Measurements from ENCODE around the gene POLR3H. TPM values are rescaled to one million over a fixed set of nuclear protein-coding genes. Genes with fewer than 3 reads are reported as not detected.
"Not testable (repeated sequence)": the region's sequence is repeated elsewhere in the genome, so short reads cannot be mapped to it uniquely, and the experiment has no call there.

POLR3H gene, protein sequence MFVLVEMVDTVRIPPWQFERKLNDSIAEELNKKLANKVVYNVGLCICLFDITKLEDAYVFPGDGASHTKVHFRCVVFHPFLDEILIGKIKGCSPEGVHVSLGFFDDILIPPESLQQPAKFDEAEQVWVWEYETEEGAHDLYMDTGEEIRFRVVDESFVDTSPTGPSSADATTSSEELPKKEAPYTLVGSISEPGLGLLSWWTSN
- 10 to 100 TPM; 13.1 to 23.2 (median 18.5) TPM for total RNA-seq
- polyA plus RNA-seq, result 10 to 100 TPM; 17.1 to 28.6 (median 17.2) TPM
- long read RNA-seq, donor 1, full-length matches to known transcripts, result 30 of 37 reads
- long read RNA-seq, donor 1, partial matches to known transcripts, result 1 of 37 reads
- long read RNA-seq, donor 1, other reads (novel, unspliced or antisense), result 6 of 37 reads
- long read RNA-seq, donor 2, full-length matches to known transcripts, result 41 of 62 reads
- long read RNA-seq, donor 2, partial matches to known transcripts, result 1 of 62 reads
- long read RNA-seq, donor 2, other reads (novel, unspliced or antisense), result 20 of 62 reads

DNA sequence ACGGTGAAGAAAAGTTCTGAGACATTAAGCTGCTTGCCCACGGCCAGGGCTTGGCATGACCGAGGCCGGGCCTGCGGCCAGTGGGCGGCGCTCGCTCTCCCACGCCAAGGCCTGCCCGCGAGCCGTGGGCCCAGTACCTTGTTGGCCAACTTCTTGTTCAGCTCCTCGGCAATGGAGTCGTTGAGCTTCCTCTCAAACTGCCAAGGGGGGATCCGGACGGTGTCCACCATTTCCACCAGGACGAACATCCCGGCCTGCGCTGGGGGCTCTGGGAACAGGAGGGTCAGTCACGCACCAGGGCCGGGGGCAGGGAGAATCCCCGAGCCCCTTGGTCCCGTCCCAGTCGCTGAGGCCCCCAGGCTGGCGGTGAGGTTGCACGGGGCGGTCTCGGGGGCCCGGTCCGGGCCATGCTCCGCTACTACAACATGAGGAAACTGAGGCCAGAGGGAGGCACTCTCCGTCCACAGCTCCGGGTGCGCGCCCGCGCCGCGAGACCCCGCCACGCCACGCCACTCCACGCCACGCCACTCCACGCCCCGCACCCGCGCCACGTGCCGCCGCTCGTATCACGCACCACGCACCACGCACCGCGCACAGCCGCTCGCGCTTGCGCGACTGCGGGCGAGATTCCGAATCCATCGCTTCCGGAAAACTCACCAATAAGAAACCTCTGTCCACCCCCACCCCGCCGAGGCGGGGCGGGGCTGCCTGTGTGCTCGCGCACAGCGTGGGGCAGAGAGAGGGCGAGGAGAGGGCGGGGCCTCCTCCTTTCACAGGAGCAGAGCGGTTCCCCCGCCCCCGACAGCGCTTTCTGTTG is at the start of gene POLR3H:
TSS of gene POLR3H (minus strand) at position 617 of the 817 bp plus-strand sequence. CDS start at position 248, 369 bp downstream.
- Histone ChIP-seq H3K9me3 (no peaks in the 10 kb centered on the region), H3K36me3 (ENCODE audit: insufficient read depth in 1 of 2, low read depth in 1 of 2) (peaks cover 0 to 15% of the 10 kb centered on the region in 2 donors), H3K27ac (peak within 1 kb of the TSS; percentile 80), H3K27me3 (ENCODE audit: insufficient read depth in 3 of 3, low read length in 2 of 3) (no peaks in the 10 kb centered on the region), H3K4me3 (peak within 1 kb of the TSS; percentile 88), H3K4me1 (peaks cover 13% of the 10 kb centered on the region)
- intact Hi-C loops (cut with DNase I), result no loop called here
- TF ChIP-seq, protein P1, sequence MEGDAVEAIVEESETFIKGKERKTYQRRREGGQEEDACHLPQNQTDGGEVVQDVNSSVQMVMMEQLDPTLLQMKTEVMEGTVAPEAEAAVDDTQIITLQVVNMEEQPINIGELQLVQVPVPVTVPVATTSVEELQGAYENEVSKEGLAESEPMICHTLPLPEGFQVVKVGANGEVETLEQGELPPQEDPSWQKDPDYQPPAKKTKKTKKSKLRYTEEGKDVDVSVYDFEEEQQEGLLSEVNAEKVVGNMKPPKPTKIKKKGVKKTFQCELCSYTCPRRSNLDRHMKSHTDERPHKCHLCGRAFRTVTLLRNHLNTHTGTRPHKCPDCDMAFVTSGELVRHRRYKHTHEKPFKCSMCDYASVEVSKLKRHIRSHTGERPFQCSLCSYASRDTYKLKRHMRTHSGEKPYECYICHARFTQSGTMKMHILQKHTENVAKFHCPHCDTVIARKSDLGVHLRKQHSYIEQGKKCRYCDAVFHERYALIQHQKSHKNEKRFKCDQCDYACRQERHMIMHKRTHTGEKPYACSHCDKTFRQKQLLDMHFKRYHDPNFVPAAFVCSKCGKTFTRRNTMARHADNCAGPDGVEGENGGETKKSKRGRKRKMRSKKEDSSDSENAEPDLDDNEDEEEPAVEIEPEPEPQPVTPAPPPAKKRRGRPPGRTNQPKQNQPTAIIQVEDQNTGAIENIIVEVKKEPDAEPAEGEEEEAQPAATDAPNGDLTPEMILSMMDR (IDR thresholded peaks at IDR 0.05), result peak; percentile 51
- WGBS, 3 donors, result 0 to 1% (median 0%) methylated on average over 63 to 80 of the region's 80 CpGs
- ATAC-seq (peak; percentile 95 to 100 (median 98)), DNase-seq (peak; percentile 99)

DNA sequence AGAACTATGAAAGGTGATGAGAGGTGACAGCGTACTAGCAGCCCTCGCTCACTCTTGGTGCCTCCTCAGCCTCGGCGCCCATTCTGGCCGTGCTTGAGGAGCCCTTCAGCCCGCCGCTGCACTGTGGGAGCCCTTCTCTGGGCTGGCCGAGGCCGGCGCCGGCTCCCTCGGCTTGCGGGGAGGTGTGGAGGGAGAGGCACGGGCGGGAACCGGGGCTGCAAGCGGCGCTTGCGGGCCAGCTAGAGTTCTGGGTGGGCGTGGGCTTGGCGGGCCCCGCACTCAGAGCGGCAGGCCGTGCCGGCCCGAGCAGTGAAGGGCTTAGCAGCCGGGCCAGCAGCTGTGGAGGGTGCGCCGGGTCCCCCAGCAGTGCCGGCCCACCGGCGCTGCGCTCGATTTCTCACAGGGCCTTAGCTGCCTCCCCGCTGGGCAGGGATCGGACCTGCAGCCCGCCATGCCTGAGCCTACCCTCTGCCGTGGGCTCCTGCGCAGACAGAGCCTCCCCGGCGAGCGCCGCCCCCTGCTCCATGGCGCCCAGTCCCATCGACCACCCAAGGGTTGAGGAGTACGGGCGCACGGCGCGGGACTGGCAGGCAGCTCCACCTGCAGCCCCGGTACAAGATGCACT is 49.2 kb upstream of the POLR3H start:
- 95% methylated on average over 50 to 51 of the region's 51 CpGs for WGBS, 3 donors
- H3K9me3 ChIP-seq; H3K4me1 ChIP-seq; H3K4me3 ChIP-seq; DNase-seq; ATAC-seq; intact Hi-C loops (cut with DNase I); H3K36me3 ChIP-seq (ENCODE audit: insufficient read depth in 1 of 2, low read depth in 1 of 2); H3K27me3 ChIP-seq (ENCODE audit: insufficient read depth in 3 of 3, low read length in 2 of 3); H3K27ac ChIP-seq: not testable (repeated sequence)

DNA sequence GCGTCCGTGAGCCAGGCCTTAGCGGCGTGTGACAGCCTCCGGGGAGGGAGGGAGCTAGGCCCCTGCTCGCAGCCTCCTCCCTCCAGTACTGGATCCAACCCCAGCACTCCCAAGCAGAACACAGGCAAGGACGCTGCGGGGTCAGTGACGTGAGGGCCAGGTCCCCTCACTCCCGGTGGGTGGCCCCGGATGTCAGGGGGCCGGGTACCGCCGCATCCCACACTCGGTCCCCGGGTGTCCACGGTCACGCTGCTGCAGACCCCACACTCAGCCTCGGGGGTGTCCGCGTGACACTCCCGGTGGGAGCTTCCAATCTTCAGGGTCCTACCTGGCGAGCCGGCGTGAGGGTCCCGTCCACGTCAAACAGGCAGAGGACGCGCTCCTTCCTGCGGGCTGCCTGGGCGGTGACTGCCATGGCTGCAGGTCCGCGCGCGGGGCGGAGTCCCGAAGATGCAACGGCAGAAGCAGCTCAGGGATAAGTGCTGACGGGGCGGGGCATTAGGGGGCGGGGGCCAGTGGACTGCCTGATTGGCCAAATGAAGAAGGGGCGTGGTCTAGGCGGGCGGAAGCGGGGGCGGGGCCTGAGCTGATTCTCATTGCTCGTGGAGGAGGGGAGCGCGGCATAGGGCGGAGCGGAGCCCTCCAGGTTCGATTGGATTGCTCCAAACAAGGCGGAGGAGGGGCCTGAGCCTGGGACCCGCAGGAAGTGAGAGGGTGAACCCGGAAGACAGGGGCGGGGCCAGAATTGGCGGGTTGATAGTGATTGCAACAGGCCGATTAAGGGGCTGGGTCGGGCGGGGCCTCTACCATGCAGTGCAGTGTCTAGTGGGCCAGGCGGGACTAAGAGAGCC is 45.3 kb upstream of the POLR3H start, which contains the start of gene PMM1:
TSS of gene PMM1 (minus strand) at position 450 of the 851 bp plus-strand sequence. CDS start at position 415, 35 bp downstream.
- no peaks in the 10 kb centered on the region for H3K9me3 ChIP-seq
- 0% methylated on average over 55 to 61 of the region's 61 CpGs for WGBS, 3 donors
- DNase-seq, result peak; percentile 100
- no peaks in the 10 kb centered on the region for H3K36me3 ChIP-seq (ENCODE audit: insufficient read depth in 1 of 2, low read depth in 1 of 2)
- ATAC-seq, result peak; percentile 98 to 100 (median 99)
- H3K4me1 ChIP-seq, result peaks cover 7% of the 10 kb centered on the region
- intact Hi-C loops (cut with DNase I), result loop anchor here (5.0 kb wide), 1 partner anchor 42 kb away; no protein-coding TSS in a partner anchor
- H3K4me3 ChIP-seq, result peak within 1 kb of the TSS; percentile 86
- TF ChIP-seq, protein P1 (IDR thresholded peaks at IDR 0.05), result no peak
- H3K27me3 ChIP-seq (ENCODE audit: insufficient read depth in 3 of 3, low read length in 2 of 3), result no peaks in the 10 kb centered on the region
- peak within 1 kb of the TSS; percentile 65 for H3K27ac ChIP-seq

DNA sequence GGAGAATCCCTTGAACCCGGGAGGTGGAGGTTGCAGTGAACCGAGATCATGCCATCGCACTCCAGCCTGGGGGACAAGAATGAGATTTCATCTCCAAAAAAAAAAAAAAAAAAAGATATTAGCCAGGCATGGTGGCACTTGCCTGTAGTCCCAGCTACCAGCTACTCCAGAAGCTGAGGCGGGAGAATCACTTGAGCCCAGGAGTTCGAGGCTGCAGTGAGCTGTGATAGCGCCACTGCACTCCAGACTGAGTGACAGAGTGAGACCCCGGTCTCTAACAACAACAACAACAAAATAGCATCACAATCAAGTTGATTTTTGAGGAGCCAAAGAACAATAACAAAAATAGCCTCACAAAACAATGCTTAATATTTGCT is 43.1 kb upstream of the POLR3H start:
- TF ChIP-seq, protein P1 (IDR thresholded peaks at IDR 0.05), result no peak
- no peak overlapping the region for H3K27ac ChIP-seq
- WGBS, 3 donors, result 93 to 94% (median 94%) methylated on average over 7 of the region's 7 CpGs
- H3K27me3 ChIP-seq (ENCODE audit: insufficient read depth in 3 of 3, low read length in 2 of 3), result no peaks in the 10 kb centered on the region
- DNase-seq (no peak), ATAC-seq (no peak)
- H3K9me3 ChIP-seq, result no peaks in the 10 kb centered on the region
- intact Hi-C loops (cut with DNase I), result loop anchor here (5.0 kb wide), 1 partner anchor 40 kb away; no protein-coding TSS in a partner anchor
- no peak overlapping the region for H3K4me3 ChIP-seq
- H3K36me3 ChIP-seq (ENCODE audit: insufficient read depth in 1 of 2, low read depth in 1 of 2), result peaks cover 0 to 19% of the 10 kb centered on the region in 2 donors
- peaks cover 7% of the 10 kb centered on the region for H3K4me1 ChIP-seq

All from psoas muscle (tissue), 8 donors.